ENCODE measurements around the gene BORCS5. TPM values are rescaled to one million over a fixed set of nuclear protein-coding genes. Genes with fewer than 3 reads are reported as not detected.

The BORCS5 gene
- total and polyA plus RNA-seq, 5 experiments from 2014 or later, result 12.4 to 18.4 (median 15.7) TPM

DNA sequence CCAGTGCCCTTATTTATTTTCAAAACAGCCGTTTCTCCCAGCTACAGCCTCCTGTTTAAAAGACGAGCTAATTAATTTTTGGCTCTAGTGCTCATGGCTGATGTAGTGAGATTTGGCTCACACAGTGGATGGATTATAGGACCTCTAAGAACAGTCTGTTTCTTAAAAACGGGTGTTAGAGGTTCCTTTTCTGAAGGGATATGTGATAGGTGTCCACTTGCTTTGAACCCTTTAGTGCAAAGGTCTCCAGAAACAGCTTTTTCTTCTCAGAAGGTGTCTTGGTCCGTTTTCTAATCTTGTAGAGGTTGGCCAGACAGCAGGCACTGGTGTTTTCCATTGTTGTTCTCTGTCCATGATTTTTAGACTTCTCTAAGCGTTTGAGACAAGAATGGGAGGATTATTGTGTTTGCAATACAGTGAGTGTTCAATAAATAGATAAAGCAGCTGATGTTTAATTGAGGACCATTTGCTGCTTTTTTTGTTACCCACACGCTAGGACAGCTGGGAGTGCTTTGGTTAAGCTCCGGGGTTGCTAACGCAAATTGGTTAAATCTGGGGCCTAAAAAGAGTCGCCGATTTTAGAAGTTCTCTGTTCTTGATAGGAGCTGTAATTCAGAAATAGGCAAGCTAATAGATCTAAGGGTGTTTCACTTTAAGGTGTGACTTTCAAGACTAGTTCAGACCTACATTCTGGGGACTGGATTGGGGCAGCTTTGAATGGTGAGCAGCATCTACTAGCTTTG is 1.0 kb downstream of the BORCS5 start:
- POLR2A ChIA-PET, result interaction anchor here (0.6 to 3.3 kb wide), 24 partner anchors 8 to 1587 kb away, joined by 3 to 78 read pairs (median 4); partner anchors contain the start of genes CDKN1B, CREBL2, DUSP16 and GPR19
- Mint-ChIP-seq H3K27me3 (no peaks in the 10 kb centered on the region), H3K4me1 (peaks cover 24 to 53% (median 46%) of the 10 kb centered on the region in 4 donors), H3K4me3 (peak overlapping the region; percentile 90 to 98 (median 96)), H3K9me3 (no peaks in the 10 kb centered on the region), H3K27ac (peak overlapping the region; percentile 95 to 100 (median 99)), H3K36me3 (peaks cover 0 to 12% (median 0%) of the 10 kb centered on the region in 3 donors)
- ATAC-seq (no peak), DNase-seq (peak in 1 of 10 donors; percentile 15)

DNA sequence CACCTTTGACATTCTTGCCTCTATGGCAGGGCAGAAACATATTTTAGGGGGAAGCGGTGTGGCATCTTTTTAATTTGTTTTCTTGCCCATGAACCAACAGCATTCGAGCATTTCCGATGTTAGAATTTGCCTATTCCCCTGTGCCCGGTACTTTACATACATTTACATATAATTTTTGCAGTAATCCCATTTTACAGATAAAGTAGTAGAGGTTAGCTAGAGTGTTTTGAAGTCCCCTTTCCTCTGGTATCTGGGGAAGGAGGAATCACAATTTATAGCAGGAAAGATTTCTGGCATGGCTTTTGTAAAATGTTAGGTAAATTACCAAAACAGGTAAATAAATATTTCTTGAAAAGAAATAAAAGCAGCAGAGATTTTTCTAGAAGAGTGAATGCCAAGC is 1.6 kb downstream of the BORCS5 start:
- no peak for ATAC-seq
- peaks cover 22 to 53% (median 46%) of the 10 kb centered on the region in 4 donors for H3K4me1 Mint-ChIP-seq

DNA sequence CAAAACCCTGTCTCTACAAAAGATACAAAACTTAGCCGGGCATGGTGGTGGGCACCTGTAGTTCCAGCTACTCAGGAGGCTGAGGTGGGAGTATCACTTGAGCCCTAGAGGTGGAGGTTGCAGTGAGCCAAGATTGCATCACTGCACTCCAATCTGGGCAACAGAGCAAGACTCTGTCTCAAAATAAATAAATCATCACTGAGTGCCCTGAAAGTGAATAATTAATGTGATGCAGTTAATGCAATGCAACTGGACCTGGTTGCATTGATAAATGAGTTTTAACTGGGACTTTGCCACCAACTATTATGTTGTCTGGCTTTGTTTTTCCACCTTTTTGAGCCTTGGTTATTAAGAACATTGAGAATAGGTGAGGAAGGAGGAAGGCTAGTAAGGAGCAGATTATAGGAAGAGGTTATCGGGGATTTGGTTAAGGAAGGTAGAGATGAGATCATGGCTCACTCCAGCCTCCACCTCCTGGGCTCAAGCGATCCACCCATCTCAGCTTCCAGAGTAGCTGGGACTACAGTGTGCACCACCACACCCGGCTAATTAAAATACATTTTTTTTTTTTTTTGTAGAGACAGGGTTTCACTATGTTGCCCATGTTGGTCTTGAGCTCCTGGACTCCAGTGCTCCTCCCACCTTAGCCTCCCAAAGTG is 8.0 kb downstream of the BORCS5 start:
- H3K9me3 Mint-ChIP-seq, result no peaks in the 10 kb centered on the region
- peak overlapping the region in 2 of 10 donors; percentile 16 to 69 for H3K27ac Mint-ChIP-seq
- peak overlapping the region in 1 of 10 donors; percentile 57 for H3K4me3 Mint-ChIP-seq
- DNase-seq (no peak), ATAC-seq (no peak)
- peaks cover 22 to 59% (median 46%) of the 10 kb centered on the region in 4 donors for H3K4me1 Mint-ChIP-seq
- no peaks in the 10 kb centered on the region for H3K27me3 Mint-ChIP-seq
- H3K36me3 Mint-ChIP-seq, result peaks cover 5 to 39% (median 14%) of the 10 kb centered on the region in 3 donors
- POLR2A ChIA-PET, result no interaction called here

More for the DNA sequence above, 1.6 kb downstream of the BORCS5 start:
- DNase-seq, result no peak
- peak overlapping the region; percentile 95 to 100 (median 99) for H3K27ac Mint-ChIP-seq
- no peaks in the 10 kb centered on the region for H3K27me3 Mint-ChIP-seq
- H3K36me3 Mint-ChIP-seq, result peaks cover 0 to 14% (median 0%) of the 10 kb centered on the region in 3 donors
- POLR2A ChIA-PET, result interaction anchor here (0.6 to 3.3 kb wide), 11 partner anchors 9 to 378 kb away, joined by 3 to 78 read pairs (median 5); partner anchors contain the start of genes CDKN1B, DUSP16, GPR19 and MANSC1
- peak overlapping the region; percentile 90 to 98 (median 96) for H3K4me3 Mint-ChIP-seq
- no peaks in the 10 kb centered on the region for H3K9me3 Mint-ChIP-seq

DNA sequence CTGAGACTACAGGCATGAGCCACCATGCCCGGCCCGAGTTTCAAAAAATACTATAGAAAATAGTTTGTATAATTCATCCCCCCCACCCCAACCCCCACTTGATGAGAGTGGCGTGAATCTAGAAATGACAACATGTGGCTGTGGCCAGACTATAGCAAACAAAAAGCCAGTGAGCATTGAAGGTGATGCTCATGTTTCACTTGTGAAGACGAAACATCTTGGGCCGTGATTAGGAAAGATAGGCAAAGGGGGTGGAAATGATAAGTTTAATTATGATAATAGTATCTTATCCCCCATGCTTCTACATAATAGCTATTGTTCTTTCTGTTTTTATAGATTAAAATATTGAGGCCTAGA is 8.5 kb downstream of the BORCS5 start:
- H3K4me3 Mint-ChIP-seq, result no peak overlapping the region
- no peaks in the 10 kb centered on the region for H3K27me3 Mint-ChIP-seq
- DNase-seq (no peak), ATAC-seq (no peak)
- peaks cover 5 to 43% (median 14%) of the 10 kb centered on the region in 3 donors for H3K36me3 Mint-ChIP-seq
- no peaks in the 10 kb centered on the region for H3K9me3 Mint-ChIP-seq
- POLR2A ChIA-PET, result no interaction called here
- peaks cover 22 to 58% (median 45%) of the 10 kb centered on the region in 4 donors for H3K4me1 Mint-ChIP-seq
- peak overlapping the region in 5 of 10 donors; percentile 43 to 69 (median 58) for H3K27ac Mint-ChIP-seq

DNA sequence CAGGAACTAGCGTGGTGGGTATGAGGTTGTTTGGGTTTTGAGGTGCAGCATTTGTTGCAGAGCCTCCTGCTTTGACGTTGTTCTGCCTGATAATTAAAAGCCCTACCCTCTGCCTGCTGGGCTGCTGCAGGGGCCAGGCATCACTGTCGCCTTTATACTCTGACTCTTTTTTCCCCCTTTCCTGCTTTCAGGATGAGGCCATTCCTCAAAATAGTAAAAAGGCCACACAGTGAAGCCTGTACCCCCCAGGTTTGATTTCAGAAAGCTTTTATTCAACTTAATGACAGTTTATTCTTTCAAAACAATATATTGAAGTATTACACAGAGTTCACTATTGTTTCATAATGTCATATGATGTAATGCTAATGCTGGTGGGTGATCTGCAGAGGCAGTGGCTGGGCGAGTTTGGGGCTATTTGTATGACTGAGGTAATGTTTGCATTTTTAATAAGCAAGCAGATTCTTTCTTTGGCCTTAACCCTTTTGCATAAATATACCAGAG is 9.1 kb downstream of the BORCS5 start:
- Mint-ChIP-seq H3K4me3 (peak overlapping the region in 1 of 10 donors; percentile 5), H3K36me3 (peaks cover 5 to 48% (median 14%) of the 10 kb centered on the region in 3 donors), H3K27ac (peak overlapping the region in 8 of 10 donors; percentile 29 to 69 (median 56)), H3K4me1 (peaks cover 22 to 56% (median 44%) of the 10 kb centered on the region in 4 donors), H3K9me3 (no peaks in the 10 kb centered on the region), H3K27me3 (no peaks in the 10 kb centered on the region)
- ATAC-seq, result peak in 1 of 2 donors; percentile 29
- DNase-seq, result no peak
- POLR2A ChIA-PET, result no interaction called here

DNA sequence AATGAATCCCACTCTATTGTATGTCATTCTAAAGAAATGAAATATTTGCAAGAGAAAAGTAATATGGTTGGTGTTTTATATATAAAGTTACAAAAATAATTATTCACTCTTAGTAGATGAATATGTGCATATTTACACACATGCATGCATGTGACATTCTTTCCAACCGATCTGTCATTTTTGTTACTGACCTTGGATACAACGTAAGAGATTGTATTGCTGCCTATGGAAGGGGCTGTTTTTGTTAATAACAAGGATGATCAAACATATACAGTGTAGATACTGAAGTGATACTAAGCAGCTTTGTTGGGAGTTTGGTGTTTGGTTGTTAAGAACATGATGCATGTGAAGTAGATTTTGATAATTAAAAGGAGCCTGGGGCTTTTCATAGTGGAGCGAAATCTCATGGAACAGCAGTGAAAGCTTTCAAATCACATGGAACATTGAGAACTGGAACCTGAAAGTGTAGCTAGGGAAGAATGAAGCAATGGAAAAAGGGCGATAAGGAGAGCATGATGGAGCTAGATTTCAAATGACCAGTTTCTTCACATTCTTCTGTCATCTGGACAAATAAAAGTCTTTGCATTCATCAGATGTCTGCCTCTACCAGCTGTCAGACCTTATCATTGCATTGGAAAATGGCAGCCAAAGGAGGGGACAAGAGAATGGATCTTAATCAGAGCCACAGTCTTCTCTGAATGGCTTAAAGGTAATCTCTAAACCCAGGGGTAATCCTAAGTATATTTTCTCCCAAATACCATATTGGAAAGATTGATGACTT is 10.0 kb downstream of the BORCS5 start:
- peak overlapping the region in 3 of 10 donors; percentile 1 to 28 (median 1) for H3K27ac Mint-ChIP-seq
- H3K4me1 Mint-ChIP-seq, result peaks cover 17 to 47% (median 37%) of the 10 kb centered on the region in 4 donors
- H3K4me3 Mint-ChIP-seq, result no peak overlapping the region
- DNase-seq (no peak), ATAC-seq (no peak)
- no peaks in the 10 kb centered on the region for H3K9me3 Mint-ChIP-seq
- peaks cover 5 to 50% (median 14%) of the 10 kb centered on the region in 3 donors for H3K36me3 Mint-ChIP-seq
- POLR2A ChIA-PET, result interaction anchor here (0.6 to 2.5 kb wide), 2 partner anchors 9 to 56 kb away, joined by 6 to 16 read pairs; partner anchors contain the start of gene BORCS5
- H3K27me3 Mint-ChIP-seq, result no peaks in the 10 kb centered on the region

DNA sequence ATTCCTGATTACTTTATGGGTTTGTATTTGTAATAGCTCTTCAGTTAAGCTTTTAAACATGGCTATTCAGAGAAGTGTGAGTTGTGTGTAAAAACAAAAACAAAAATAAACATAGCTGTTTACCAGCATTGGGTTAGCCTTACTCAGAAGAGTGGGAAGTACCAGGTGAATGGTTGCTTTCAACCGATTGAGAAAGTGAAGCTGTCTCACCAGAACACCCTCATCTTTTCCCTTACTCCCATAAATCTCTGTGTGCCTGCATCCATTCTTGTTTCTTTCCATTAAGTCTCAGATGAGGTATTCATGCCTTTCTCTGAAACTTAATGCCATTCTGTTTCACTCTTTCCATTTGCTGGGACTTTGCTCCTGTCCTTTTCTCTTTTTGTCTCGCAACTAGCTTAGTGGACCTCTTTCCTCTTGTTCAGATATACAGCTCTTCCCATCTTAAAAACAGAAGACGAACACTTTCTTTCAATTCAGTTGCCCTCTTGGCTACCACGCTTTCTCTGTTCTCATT is 10.7 kb downstream of the BORCS5 start:
- Mint-ChIP-seq H3K9me3 (no peaks in the 10 kb centered on the region), H3K4me1 (peaks cover 16 to 44% (median 35%) of the 10 kb centered on the region in 4 donors), H3K27me3 (no peaks in the 10 kb centered on the region), H3K4me3 (peak overlapping the region in 1 of 10 donors; percentile 14), H3K36me3 (peaks cover 5 to 51% (median 14%) of the 10 kb centered on the region in 3 donors), H3K27ac (peak overlapping the region in 6 of 10 donors; percentile 7 to 66 (median 51))
- ATAC-seq (no peak), DNase-seq (no peak)
- POLR2A ChIA-PET, result interaction anchor here (0.6 to 2.5 kb wide), 2 partner anchors 10 to 57 kb away, joined by 6 to 16 read pairs; partner anchors contain the start of gene BORCS5

DNA sequence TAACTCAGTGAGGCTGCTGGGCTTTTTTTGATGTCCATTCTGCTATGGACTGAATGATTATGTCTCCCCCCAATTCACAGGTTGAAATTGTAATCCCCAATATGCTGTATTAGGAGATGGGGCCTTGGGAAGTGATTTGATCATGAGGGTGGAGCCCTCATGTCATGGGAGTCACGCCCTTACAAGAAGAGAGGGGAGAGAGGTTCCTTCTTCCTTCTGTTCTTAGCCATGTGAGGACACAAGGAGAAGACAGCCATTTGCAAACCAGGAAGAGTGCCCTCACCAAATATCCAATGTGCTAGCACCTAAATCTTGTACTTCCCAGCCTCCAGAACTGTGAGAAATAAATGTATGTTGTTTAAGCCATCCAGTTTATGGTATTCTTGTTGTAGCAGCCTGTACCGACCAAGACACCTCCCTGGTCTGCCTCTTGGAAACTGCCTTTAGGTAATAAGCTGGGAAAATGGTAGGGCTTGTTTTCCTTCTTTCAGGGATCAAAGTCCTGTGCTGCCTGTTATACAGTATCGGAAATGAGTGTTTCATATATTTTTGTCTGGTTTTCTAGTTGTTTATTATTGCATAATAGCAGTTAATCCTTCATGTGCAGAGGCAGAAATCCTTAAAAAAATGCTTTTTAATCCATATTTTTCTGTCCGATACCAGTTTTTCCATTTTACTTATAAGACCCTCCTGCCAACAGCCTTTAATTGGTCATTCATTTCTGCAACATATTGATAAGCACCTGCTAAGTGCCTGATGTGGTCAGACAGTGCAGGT is 16.3 kb downstream of the BORCS5 start:
- ATAC-seq, result no peak
- Mint-ChIP-seq H3K36me3 (peaks cover 5 to 50% (median 12%) of the 10 kb centered on the region in 3 donors), H3K9me3 (no peaks in the 10 kb centered on the region), H3K4me3 (no peak overlapping the region), H3K27me3 (no peaks in the 10 kb centered on the region), H3K27ac (peak overlapping the region in 5 of 10 donors; percentile 12 to 71 (median 59)), H3K4me1 (peaks cover 6 to 27% (median 10%) of the 10 kb centered on the region in 4 donors)
- POLR2A ChIA-PET, result interaction anchor here (0.7 kb wide), 1 partner anchor 182 kb away, joined by 4 read pairs; no protein-coding TSS in a partner anchor
- DNase-seq, result no peak

DNA sequence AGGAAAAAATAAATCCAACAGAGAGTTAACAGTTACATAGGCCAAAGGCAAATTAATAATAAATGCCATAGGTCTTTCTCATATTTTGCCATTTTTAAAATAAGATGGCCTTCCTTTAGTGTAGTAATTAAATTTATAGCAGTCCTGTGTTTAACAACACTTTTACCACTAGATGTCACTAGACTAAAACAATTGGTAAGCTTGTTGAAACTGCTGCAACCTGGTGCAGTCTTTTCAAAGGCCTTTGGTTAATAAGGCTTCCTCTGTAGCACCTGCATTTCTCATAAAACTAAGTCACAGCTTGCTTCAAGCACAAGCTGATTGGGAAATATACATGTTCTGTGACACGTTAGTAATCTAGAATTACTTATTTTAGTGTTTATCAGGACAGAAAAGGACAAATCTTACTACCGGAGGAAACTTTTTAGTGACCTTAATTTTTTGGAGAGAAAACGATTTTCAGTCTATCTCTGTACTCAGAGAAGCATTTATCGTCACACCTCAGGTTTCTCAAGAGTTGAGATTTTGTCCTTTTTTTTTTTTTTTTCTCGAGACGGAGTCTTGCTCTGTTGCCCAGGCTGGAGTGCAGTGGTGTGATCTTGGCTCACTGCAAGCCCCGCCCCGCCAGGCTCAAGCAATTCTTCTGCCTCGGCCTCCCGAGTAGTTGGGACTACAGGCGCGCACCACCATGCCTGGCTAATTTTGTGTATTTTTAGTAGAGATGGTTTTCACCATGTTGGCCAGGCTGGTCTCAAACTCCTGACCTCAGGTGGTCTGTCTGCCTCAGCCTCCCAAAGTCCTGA is 20.0 kb downstream of the BORCS5 start:
- H3K4me3 Mint-ChIP-seq, result no peak overlapping the region
- peaks cover 15 to 47% (median 22%) of the 10 kb centered on the region in 4 donors for H3K4me1 Mint-ChIP-seq
- POLR2A ChIA-PET, result interaction anchor here (0.6 to 2.3 kb wide), 22 partner anchors 20 to 470 kb away, joined by 3 to 9 read pairs (median 4); partner anchors contain the start of genes BORCS5, CDKN1B and DUSP16
- peaks cover 0 to 33% (median 11%) of the 10 kb centered on the region in 3 donors for H3K36me3 Mint-ChIP-seq
- H3K9me3 Mint-ChIP-seq, result no peaks in the 10 kb centered on the region
- DNase-seq (peak in 8 of 10 donors; percentile 8 to 80 (median 52)), ATAC-seq (peak; percentile 53 to 64)
- H3K27me3 Mint-ChIP-seq, result no peaks in the 10 kb centered on the region
- H3K27ac Mint-ChIP-seq, result peak overlapping the region; percentile 14 to 85 (median 53)

DNA sequence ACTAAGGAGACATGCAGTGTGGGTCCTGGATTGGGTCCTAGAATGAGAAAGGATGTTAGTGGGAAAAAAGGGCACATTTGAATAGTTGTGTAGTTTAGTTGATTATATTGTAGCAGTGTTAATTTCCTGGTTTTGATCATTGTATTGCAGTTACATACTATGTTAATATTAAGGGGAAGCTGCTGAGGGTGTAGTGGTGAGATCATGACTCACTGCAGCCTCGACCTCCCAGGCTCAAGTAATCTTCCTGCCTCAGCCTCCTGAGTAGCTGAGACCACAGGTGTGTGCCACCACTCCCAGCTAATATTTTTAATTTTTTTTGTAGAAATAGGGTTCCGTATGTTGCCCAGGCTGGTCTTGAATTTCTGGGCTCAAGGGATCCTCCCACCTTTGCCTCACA is 21.7 kb downstream of the BORCS5 start:
- Mint-ChIP-seq H3K27ac (peak overlapping the region in 9 of 10 donors; percentile 44 to 98 (median 92)), H3K27me3 (no peaks in the 10 kb centered on the region), H3K9me3 (peaks cover 0 to 3% (median 0%) of the 10 kb centered on the region in 9 donors), H3K4me1 (peaks cover 10 to 58% (median 22%) of the 10 kb centered on the region in 4 donors), H3K36me3 (peaks cover 6 to 26% (median 22%) of the 10 kb centered on the region in 3 donors), H3K4me3 (peak overlapping the region in 1 of 10 donors; percentile 22)
- ATAC-seq (no peak), DNase-seq (no peak)
- POLR2A ChIA-PET, result interaction anchor here (0.7 to 1.5 kb wide), 4 partner anchors 183 to 377 kb away, joined by 3 to 5 read pairs (median 4); no protein-coding TSS in a partner anchor

Data from naive thymus-derived CD8-positive, alpha-beta T cell (primary cell).